Measurements from ENCODE around the gene C14orf39. TPM values are rescaled to one million over a fixed set of nuclear protein-coding genes. Genes with fewer than 3 reads are reported as not detected.
A peak's percentile ranks its signal among the peaks of the same experiment; 100 is the strongest.

Gene C14orf39, protein sequence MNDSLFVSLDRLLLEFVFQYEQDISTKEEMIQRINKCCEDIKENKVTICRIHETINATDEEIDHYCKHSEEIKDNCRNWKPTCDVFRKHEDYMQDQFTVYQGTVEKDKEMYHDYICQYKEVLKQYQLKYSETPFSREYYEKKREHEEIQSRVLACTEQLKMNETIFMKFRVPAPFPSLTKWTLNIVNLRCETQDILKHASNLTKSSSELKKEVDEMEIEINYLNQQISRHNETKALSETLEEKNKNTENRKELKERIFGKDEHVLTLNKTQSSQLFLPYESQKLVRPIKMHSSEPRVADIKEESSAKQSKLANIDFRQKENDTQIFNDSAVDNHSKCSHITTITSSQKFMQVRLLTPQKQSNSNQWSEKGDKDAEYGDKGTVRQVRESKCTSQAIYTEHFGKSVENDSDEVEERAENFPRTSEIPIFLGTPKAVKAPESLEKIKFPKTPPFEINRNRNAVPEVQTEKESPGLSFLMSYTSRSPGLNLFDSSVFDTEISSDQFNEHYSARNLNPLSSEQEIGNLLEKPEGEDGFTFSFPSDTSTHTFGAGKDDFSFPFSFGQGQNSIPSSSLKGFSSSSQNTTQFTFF
- 0.28 and 0.37 TPM in 2 replicates for total RNA-seq
- polyA plus RNA-seq: 0.45 TPM in 1 of 2 replicates, not detected in the other

DNA sequence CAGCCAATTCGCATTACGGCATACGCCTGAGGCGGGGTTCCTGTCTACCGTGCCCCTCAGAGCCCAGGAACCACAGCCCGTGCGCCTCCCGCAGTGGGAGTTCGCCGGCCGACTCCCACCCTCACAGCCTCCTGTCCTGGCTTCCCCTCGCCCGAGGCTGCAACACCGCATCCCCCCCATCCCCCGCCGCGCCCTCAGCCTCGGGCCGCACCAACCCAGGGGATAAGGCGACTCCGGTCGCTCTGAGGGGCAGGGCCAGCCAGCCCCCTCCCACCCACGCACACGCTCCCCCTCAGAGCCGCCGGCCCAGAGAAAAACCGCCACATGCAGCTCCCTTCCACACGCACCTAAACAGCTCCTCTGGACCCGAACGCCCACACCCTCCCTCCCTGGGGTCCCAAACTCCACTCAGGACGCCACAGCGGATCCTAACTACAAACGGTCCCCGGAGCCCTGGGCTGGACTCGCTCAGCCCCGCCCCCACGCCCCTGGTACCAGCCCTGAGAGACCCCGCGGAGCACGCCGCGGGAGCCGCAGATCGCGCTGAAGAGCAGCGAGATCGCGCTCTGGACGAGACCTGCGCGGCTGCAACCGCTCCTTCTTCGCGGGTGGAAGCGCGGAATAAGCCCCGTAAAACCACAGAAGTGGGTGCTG is at the start of gene C14orf39:
Gene C14orf39 (minus strand): TSS at position 466 of the 654 bp plus-strand sequence. CDS start 985 bp downstream, outside the sequence.
- no peak within 1 kb of the TSS for H3K27ac ChIP-seq
- 1% methylated on average over 41 of the region's 57 CpGs for WGBS (ENCODE audit: low lambda C conversion rate, missing lambda C conversion rate)
- peak within 1 kb of the TSS; percentile 75 for H2AFZ ChIP-seq
- no peaks in the 10 kb centered on the region for H3K36me3 ChIP-seq (replicated peaks; ENCODE audit: insufficient read depth, low read depth)
- H3K9me3 ChIP-seq (ENCODE audit: low read depth): no peaks in the 10 kb centered on the region
- no peaks in the 10 kb centered on the region for H3K9me2 ChIP-seq (replicated peaks; ENCODE audit: insufficient read depth)
- H4K20me1 ChIP-seq (ENCODE audit: insufficient read depth, poor library complexity, severe bottlenecking): no peaks in the 10 kb centered on the region
- H3K4me1 ChIP-seq (ENCODE audit: insufficient read depth): no peaks in the 10 kb centered on the region
- no peaks in the 10 kb centered on the region for H3K79me2 ChIP-seq
- TF ChIP-seq EZH2phosphoT487 (IDR thresholded peaks at IDR 0.05; ENCODE audit: low read depth, severe bottlenecking, unreplicated experiment): peak; percentile 15
- TF ChIP-seq EZH2 (IDR thresholded peaks at IDR 0.05; ENCODE audit: borderline replicate concordance): no peak
- peaks cover 68% of the 10 kb centered on the region for H3K27me3 ChIP-seq
- H3K4me3 ChIP-seq: peak within 1 kb of the TSS; percentile 38
- peak within 1 kb of the TSS; percentile 91 for H3K4me2 ChIP-seq
- peak; percentile 76 for DNase-seq (ENCODE audit: low spot score)

DNA sequence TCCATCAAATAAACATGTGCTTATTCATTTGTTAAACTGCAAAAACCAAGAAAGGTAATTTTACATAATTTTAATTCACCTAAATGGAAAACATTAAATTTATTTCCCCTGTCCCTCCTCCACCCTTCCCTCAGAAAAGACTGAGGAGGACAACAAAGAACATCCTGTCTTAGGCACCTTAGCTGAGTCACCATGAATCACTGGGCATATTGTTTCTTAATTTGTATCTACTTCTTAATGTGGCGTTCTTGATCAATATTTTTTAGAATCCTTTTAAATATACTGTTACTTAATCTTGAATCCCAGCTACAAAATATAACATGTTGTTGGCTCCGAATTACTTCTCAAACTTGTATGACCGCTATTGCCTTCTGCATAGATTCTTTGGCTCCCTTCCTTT is 46.6 kb upstream of the C14orf39 start:
- Histone ChIP-seq H3K9me3 (ENCODE audit: low read depth) (no peaks in the 10 kb centered on the region), H3K4me1 (ENCODE audit: insufficient read depth) (no peaks in the 10 kb centered on the region), H3K4me3 (no peak overlapping the region), H4K20me1 (ENCODE audit: insufficient read depth, poor library complexity, severe bottlenecking) (no peaks in the 10 kb centered on the region), H3K27ac (no peak overlapping the region), H3K36me3 (replicated peaks; ENCODE audit: insufficient read depth, low read depth) (no peaks in the 10 kb centered on the region), H3K27me3 (peaks cover 13% of the 10 kb centered on the region), H3K79me2 (no peaks in the 10 kb centered on the region), H3K9me2 (replicated peaks; ENCODE audit: insufficient read depth) (no peaks in the 10 kb centered on the region), H2AFZ (no peak overlapping the region), H3K4me2 (no peak overlapping the region)
- DNase-seq (ENCODE audit: low spot score): no peak
- TF ChIP-seq EZH2 (IDR thresholded peaks at IDR 0.05; ENCODE audit: borderline replicate concordance) (no peak), EZH2phosphoT487 (IDR thresholded peaks at IDR 0.05; ENCODE audit: low read depth, severe bottlenecking, unreplicated experiment) (no peak)
- TF ChIP-seq, protein P1, sequence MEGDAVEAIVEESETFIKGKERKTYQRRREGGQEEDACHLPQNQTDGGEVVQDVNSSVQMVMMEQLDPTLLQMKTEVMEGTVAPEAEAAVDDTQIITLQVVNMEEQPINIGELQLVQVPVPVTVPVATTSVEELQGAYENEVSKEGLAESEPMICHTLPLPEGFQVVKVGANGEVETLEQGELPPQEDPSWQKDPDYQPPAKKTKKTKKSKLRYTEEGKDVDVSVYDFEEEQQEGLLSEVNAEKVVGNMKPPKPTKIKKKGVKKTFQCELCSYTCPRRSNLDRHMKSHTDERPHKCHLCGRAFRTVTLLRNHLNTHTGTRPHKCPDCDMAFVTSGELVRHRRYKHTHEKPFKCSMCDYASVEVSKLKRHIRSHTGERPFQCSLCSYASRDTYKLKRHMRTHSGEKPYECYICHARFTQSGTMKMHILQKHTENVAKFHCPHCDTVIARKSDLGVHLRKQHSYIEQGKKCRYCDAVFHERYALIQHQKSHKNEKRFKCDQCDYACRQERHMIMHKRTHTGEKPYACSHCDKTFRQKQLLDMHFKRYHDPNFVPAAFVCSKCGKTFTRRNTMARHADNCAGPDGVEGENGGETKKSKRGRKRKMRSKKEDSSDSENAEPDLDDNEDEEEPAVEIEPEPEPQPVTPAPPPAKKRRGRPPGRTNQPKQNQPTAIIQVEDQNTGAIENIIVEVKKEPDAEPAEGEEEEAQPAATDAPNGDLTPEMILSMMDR (IDR thresholded peaks at IDR 0.05; ENCODE audit: poor library complexity): no peak
- WGBS (ENCODE audit: low lambda C conversion rate, missing lambda C conversion rate): 77% methylated on average over 3 of the region's 3 CpGs

DNA sequence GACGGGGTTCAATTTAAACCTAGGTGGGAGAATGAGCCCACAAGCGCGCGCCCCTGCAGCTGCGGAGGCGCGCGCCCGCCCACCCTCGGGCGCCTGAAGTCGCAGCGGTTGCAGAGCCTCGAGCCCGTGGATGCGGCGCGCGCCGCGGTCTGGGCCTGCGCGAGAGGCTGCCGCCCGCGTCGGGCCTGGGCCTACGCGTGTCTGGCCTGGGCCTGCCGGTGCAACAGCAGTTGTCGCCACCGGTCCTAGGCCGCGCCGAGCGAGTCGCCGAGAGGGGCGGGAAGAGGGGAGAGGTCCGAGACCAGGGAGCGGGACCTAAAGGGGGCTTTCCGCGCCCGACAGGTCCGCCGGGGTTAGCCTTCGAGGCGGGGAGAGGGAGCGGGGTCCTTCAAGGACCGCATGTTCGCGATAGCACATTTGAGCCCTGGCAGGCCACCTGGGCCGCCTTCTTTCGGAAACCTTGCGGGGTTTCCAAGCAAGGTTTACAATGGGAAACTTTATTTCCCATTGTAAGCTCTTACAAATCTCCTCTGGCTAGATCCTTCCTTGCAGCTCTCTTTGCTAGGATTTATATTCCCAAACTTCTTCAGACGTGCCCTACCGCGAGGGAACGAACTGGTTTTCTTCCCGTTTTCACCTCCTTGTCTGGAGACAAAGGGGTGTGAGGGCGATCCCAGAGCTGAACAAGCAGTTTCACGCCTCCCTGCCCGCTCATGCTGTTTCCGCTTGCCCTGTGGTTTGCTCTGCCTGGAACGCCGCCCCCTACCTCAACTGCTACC is 29.8 kb upstream of the C14orf39 start:
- Histone ChIP-seq H3K9me3 (ENCODE audit: low read depth) (no peaks in the 10 kb centered on the region), H3K79me2 (no peaks in the 10 kb centered on the region), H3K27me3 (peaks cover 100% of the 10 kb centered on the region), H2AFZ (peak overlapping the region; percentile 94), H3K4me2 (peak overlapping the region; percentile 99), H3K9me2 (replicated peaks; ENCODE audit: insufficient read depth) (no peaks in the 10 kb centered on the region), H3K4me1 (ENCODE audit: insufficient read depth) (peaks cover 7% of the 10 kb centered on the region), H3K36me3 (replicated peaks; ENCODE audit: insufficient read depth, low read depth) (no peaks in the 10 kb centered on the region), H4K20me1 (ENCODE audit: insufficient read depth, poor library complexity, severe bottlenecking) (no peaks in the 10 kb centered on the region), H3K4me3 (peak overlapping the region; percentile 16), H3K27ac (no peak overlapping the region)
- peak; percentile 24 for DNase-seq (ENCODE audit: low spot score)
- TF ChIP-seq, protein P1 (IDR thresholded peaks at IDR 0.05; ENCODE audit: poor library complexity): no peak
- TF ChIP-seq EZH2phosphoT487 (IDR thresholded peaks at IDR 0.05; ENCODE audit: low read depth, severe bottlenecking, unreplicated experiment): peak; percentile 77
- 8% methylated on average over 64 of the region's 66 CpGs for WGBS (ENCODE audit: low lambda C conversion rate, missing lambda C conversion rate)
